GM19023 (cell line): ENCODE results near the gene TBC1D9B.

ENCODE experiments used
- ATAC-seq: cut with Tn5 transposase; IDR thresholded peaks from one replicate; pipeline ENCODE4 v1.9.1; 2021; ENCODE audit warnings: mild to moderate bottlenecking, moderate library complexity; ENCODE audit not compliant: unreplicated experiment

The TBC1D9B gene

GRCh38 chr5:179870952-179871351, 36.7 kb downstream of the TBC1D9B start:
- no peak for ATAC-seq

- no peak for ATAC-seq
Observed at GRCh38 chr5:179870403-179870903, 37.2 kb downstream of the TBC1D9B start.

DNA sequence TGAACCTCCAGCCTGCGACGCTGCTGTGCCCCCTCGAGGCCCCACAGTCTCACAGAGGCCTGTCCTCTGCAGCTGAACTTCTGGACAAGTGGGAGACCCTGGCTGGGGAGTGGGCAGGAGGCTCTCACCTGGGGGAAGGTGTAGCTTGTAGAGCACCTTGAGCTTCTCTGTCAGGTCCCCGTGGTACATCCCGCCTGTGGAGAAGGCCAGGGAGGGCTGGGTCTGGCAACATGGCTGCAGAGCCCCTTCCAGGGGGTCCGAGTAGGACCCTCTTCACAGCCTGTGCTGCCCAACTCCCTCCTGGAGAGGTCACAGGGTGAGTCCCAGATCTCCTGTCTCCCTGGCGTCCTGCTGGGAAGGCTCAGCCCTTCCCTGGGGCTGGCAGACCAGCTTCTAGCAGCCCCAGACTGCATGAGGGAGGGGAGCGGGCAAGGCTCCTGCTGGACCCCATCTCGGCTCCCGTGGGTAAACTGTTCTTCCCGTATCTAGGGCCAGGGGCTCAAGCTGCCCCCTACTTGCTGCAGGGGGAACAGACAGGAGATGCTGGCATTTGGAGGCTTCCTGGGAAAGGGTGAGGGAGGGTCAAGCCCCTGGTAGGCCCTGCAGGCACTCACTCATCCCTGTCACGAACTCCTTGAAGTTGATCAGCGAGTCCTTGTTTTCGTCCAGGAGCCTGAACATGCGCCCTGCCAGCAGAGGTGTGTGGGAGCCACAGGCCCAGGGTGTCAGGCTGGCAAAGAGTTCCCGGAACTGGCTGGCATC, 37.9 kb downstream of the TBC1D9B start:
- no peak for ATAC-seq

GRCh38 chr5:179869101-179869500, 38.6 kb downstream of the TBC1D9B start:
- no peak for ATAC-seq

GRCh38 chr5:179868541-179868940, 39.2 kb downstream of the TBC1D9B start:
- ATAC-seq, result no peak

DNA sequence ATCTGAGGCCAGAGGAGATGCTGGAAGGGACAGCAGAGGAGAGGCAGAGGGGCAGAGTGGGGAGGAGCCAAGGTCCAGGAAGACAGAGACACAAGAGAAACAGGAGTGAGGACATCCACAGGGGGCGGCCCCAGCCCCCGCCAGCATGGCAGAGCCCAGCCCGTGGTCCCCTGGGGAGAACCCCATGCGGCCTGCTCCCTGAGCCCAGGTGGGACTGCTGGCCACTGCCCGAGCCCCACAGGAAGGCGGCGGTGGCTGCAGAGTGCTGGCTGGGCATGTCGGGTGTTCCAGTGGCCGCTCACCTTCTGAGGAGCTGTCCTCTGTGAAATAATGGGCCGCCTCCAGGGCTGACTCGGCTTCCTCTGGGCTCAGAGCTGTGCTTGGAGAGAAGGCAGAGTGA, 40.2 kb downstream of the TBC1D9B start:
- no peak for ATAC-seq

DNA sequence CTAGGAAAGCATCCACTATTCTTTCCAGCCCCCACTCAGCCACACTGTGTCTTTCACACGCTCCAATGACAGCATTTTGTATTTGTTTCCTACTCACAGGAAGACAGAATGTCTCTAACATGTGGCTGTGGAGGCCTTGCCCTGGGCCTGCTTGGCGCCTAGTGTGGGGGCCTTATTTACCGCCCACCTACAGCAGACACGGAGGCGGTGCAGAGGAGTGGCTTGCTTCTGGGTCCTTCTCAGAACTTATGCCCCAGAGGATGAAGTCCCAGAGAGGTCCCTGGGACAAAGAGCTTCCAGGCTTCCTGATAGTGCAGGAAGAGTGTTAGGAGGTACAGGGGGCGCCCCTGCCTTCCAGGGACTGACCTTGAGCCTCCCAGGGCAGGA, 40.6 kb downstream of the TBC1D9B start:
- ATAC-seq, result no peak

- no peak for ATAC-seq
Observed at GRCh38 chr5:179866241-179867078, 41.2 kb downstream of the TBC1D9B start.

- no peak for ATAC-seq
Observed at GRCh38 chr5:179865491-179866240, 42.0 kb downstream of the TBC1D9B start.

- no peak for ATAC-seq
Observed at GRCh38 chr5:179864686-179865085, 43.0 kb downstream of the TBC1D9B start.

DNA sequence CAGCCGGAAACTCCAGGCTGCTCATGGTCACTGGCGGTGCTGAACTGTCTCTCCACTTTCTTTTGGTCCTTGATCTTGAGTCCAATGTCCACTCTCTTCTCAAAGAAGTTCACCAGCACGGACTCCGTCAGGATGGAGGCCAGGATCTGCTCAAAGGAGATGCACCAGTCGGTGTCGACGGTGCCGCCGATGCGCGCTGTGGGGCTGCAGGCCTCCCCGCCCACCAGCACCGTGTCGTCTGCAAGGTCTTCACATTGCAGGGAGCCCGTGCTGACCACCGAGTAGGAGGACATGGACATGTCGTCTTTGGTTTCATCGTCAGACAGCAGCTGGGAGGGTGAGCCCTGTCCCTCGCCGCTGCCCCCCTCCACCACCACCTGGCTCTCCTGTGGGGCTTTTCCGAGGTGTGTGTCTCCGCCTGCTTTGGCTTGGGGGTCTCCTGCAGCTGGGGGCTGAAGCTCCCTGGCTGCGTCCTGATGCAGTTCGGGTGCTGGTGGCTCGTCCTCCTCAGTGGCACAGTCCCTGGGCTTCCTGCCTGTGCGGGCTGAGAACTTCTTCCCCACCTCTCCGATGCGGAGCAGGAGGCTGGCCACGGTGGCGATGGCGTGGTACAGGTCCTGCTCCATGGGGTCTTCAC, 44.1 kb downstream of the TBC1D9B start:
- no peak for ATAC-seq

GRCh38 chr5:179862891-179863290, 44.8 kb downstream of the TBC1D9B start:
- ATAC-seq, result no peak

DNA sequence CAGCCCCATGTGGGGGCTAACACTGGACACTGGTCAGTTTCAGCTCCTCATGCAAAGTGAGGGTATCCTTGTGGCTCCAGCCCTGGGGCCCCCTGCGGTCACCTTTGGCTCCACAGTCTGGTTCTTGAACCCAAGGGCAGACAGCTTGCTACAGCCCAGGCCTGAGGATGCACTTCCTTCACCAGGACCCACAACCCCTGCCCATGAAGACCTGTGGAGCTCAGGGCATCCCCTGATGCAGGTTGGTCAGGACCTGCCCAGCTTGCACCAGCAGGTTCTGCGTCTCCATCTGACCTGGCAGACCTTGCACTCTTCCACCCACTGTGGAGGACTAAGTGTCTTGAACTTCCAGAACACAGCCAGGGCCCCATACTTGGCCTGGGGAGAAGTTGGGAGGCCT, 45.4 kb downstream of the TBC1D9B start:
- ATAC-seq, result no peak

DNA sequence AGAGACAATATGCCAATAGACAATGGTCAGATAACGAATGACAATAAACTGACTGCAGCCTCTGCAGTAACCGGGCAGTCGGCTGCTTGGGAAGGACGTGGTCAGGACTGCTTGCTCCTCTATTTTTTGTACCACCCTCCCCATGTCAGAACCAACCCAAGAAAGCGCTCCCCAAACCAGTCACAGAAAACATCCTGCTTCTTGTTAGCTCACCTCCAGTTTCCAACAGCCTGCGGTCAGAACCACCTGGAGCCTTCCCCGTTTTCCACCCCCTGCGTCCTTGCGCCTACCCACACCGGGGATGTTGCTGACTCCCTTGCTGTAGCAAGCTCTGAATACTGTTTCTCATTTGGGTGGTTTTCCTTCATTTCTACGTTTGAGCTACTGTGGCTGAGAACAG, 47.4 kb downstream of the TBC1D9B start:
- no peak for ATAC-seq

DNA sequence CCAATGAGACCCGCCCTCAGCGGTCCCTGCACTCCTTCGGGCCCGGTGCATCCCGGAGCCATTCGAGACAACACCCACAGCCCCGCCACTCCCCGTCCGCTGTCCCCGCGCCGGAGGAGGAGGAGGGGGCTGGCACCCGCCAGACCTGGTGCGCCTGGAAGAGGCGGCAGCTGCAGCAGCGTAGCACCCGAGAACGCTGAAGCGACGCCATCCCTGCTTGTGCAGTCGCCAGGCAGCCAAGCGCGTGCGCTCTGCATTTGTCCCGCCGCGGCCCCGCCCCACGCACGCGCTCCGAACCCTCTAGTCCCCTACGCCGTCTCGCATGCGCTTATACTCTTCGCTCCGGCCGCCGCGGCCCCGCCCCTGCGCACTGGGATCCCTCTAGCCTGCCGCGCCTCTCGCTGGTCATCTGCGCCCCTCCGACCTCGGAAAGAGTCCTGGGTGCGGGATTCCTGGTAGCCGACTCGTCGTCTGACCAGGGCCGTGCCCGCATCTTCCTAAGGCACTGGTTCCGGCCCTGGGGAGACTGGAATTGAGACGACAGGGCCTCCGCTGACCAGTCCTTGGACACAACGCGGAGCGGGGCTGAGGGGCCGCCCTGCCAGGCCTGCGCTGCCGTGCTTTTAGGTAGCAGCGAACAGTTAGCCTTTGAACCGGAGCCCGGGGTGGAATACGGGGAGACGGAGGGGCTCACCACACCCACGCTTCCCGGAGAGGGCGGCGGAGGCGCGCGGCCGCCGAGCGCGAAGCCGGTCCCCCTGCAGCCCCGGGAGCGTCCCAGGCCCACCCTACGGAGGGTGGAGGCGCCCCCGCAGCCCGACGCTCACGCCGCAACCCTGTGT, 48.9 kb downstream of the TBC1D9B start, which contains the start of gene MRNIP:
TSS of gene MRNIP (minus strand) at position 232 of the 842 bp plus-strand sequence. CDS start at position 211, 21 bp downstream.
- ATAC-seq, result peak; percentile 97

- peak; percentile 43 for ATAC-seq
Observed at GRCh38 chr5:179858241-179858585, 49.5 kb downstream of the TBC1D9B start.

DNA sequence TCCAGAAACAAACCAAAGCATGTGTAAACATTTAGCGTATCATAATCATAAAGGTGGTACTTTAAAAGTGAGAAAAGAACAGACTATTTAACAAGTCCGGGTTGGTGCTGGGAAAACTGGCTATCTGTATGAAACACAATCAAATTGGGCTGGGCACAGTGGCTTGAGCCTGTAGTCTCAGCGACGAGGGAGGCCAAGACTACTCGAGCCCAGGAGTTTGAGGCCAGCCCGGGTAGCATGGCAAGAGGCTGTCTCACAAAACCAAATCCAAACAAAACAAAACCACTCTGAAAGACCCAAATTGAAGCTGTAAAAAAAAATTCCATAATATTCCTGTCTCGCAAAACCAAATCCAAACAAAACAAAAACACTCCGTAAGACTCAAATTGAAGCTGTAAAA, 53.3 kb downstream of the TBC1D9B start:
- no peak for ATAC-seq

DNA sequence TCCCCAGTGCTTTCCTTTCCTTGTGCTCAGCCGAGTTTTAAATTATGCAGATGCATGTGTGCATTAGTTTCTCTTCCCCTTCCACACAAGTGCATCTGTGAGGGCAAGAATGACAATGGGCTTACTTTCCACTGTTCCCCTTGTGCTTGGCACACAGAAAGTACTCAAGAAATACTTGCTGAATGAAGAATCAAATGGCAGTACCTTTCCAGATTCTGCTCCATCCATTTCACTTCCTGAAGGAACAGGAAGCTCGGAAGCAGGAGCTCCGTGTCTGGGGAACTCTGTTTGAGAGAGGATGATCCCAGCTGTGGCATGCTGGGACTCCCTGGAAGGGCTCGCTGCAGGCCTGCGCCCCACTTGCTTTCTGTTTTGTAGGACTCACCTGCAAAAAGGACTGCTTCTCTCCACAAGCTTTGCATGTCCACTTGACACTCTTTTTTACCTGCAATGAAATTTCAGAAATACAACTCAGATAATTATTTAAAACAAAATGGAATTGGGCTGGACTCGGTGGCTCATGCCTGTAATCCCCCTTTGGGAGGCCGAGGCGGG, 54.6 kb downstream of the TBC1D9B start:
- peak; percentile 74 for ATAC-seq

DNA sequence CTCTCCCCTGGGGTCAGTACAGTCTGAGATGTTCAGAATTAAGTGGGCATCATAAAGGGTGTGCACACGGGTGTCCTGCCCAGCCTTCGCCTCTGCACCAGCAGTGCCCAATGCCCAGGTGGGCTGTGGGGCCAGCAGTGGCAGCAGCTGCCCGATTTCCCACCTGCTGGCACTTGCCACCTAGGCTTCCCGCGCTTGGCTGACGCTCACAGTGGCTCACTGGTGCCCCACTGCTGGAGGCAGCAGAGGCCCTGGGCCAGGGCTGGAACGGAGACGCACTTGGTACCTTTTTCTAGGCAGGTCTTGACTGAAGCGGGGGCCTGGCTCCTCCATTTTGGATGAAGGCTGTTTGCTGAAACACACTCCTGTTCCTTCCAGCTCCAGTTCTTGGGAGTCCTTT, 66.1 kb downstream of the TBC1D9B start:
- ATAC-seq, result no peak

- ATAC-seq, result no peak
Observed at GRCh38 chr5:179840766-179841165, 66.9 kb downstream of the TBC1D9B start.
